Ovary (tissue), 9 donors: ENCODE measurements around the gene KIF19. TPM values are rescaled to one million over a fixed set of nuclear protein-coding genes. Genes with fewer than 3 reads are reported as not detected.
"Not testable (repeated sequence)": the region's sequence is repeated elsewhere in the genome, so short reads cannot be mapped to it uniquely, and the experiment has no call there.

Source experiments
- DNase-seq, 5 donors: peaks; one replicate each; pipeline ENCODE4 v3.0.0-alpha.2; 2019 to 2020
- H3K27ac ChIP-seq, 2 donors: fragments of 200-600 bp; one replicate each; pipeline versions ENCODE4 v1.5.1 to v1.8.0; 2019 to 2022
- H3K27me3 ChIP-seq: fragments of 200-600 bp; one replicate; pipeline ENCODE4 v1.8.0; 2022
- H3K36me3 ChIP-seq: fragments of 200-600 bp; sonication (generic); one replicate; pipeline ENCODE4 v1.5.1; 2019
- H3K4me1 ChIP-seq: one replicate; pipeline ENCODE4 v1.8.1; 2013; ENCODE audit warnings: mild to moderate bottlenecking, moderate library complexity; ENCODE audit not compliant: insufficient read depth
- H3K4me3 ChIP-seq: fragments of 200-600 bp; sonication (generic); one replicate; pipeline ENCODE4 v1.5.1; 2017
- H3K9me3 ChIP-seq, 2 donors: fragments of 200-600 bp in 1 of 2; sonication (generic) in 1 of 2; one replicate each; pipeline versions ENCODE4 v1.5.1 to v1.8.1; 2013 to 2019; ENCODE audit warnings: mild to moderate bottlenecking in 1 of 2, moderate library complexity in 1 of 2
- EP300 ChIP-seq: sonication (generic); formaldehyde crosslinking; IDR thresholded peaks from one replicate; pipeline ENCODE4 v1.6.1; 2017; ENCODE audit warnings: antibody characterized with exemption
- POLR2A ChIP-seq: fragments of 450-650 bp; IDR thresholded peaks from one replicate; pipeline ENCODE4 v1.6.1; 2017; ENCODE audit warnings: antibody characterized with exemption, mild to moderate bottlenecking, moderate library complexity
- WGBS, 3 donors: extraction: QIAGEN DNeasy Blood & Tissue Kit in 1 of 3; methylation state at CpG; one replicate each; pipeline versions ENCODE4 v1.1.5 to v1.1.7; 2013 to 2017; 5-methylcytosine and 5-hydroxymethylcytosine counted together
- intact Hi-C, 4 donors: fragments of 100-400 bp; cut with DNase I; formaldehyde crosslinking; loops; one replicate each; pipeline versions ENCODE4 v1.11.0 to v1.15.1; 2022 to 2023
- polyA plus RNA-seq, 2 donors: library from polyadenylated mRNA; stranded (reverse); fragments of 200-250 nt in 1 of 2; fragments of 350-450 nt in 1 of 2; fragmentation: Illumina TruSeq in 1 of 2; extraction: RNeasy Lipid Tissue Mini Kit (QIAGEN cat#74804) in 1 of 2; gene quantifications; one replicate each; pipeline ENCODE4 v1.2.3, GENCODE V29; 2013 to 2014
- total RNA-seq, 7 donors: library from RNA; depleted of rRNA in 2 of 7; stranded (reverse); fragments of >200 nt in 2 of 7; fragmentation: NEBNext Ultra II Directional in 3 of 7; extraction: Animal tissue kit (Norgen Biotek cat#: 25700) in 3 of 7; gene quantifications; one replicate each; pipeline versions ENCODE4 v1.1.0 to v1.2.4, GENCODE V29; 2016 to 2023
- TF ChIP-seq, protein P1 (sequence below), 3 donors: fragments of 450-650 bp in 2 of 3; fragments of 200-600 bp in 1 of 3; IDR thresholded peaks; one replicate each; pipeline versions ENCODE4 v1.5.1 to v1.8.0; 2016 to 2022; ENCODE audit warnings: antibody characterized with exemption in 3 of 3, mild to moderate bottlenecking in 1 of 3
- donor health status: DM: no; HTN: no; CAD: no; lungs with moderate emphysema.
- donor health status: DM: no; HTN: no; CAD: no.
- donor health status: Bipolar disorder and iron deficiency.
- donor health status: DM: yes; HTN: yes; CAD: no.
- donor health status: DM: no; HTN: no; CAD: no.
- donor health status: DM: yes; HTN: yes; CAD: no.

KIF19 gene
- total and polyA plus RNA-seq, 9 donors: 0.33 to 15.0 (median 1.2) TPM; not detected in 2

DNA sequence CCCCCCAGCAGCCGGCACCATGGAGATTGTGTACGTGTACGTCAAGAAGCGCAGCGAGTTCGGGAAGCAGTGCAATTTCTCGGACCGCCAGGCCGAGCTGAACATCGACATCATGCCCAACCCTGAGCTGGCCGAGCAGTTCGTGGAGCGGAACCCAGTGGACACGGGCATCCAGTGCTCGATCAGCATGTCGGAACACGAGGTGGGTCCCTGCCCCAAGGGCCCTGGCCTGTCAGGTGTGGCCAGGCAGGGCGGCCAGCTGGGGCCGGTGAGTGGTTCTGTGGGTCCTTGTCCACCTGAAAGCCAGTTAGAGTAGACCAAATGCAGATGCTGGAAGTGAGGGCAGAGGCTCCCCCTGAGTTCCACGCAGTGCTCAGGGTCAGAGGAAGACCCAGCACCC, 44.2 kb upstream of the KIF19 start:
- H3K36me3 ChIP-seq: no peaks in the 10 kb centered on the region
- no peaks in the 10 kb centered on the region for H3K27me3 ChIP-seq
- H3K4me3 ChIP-seq: no peak overlapping the region
- TF ChIP-seq EP300 (no peak), POLR2A (no peak)
- TF ChIP-seq, protein P1, sequence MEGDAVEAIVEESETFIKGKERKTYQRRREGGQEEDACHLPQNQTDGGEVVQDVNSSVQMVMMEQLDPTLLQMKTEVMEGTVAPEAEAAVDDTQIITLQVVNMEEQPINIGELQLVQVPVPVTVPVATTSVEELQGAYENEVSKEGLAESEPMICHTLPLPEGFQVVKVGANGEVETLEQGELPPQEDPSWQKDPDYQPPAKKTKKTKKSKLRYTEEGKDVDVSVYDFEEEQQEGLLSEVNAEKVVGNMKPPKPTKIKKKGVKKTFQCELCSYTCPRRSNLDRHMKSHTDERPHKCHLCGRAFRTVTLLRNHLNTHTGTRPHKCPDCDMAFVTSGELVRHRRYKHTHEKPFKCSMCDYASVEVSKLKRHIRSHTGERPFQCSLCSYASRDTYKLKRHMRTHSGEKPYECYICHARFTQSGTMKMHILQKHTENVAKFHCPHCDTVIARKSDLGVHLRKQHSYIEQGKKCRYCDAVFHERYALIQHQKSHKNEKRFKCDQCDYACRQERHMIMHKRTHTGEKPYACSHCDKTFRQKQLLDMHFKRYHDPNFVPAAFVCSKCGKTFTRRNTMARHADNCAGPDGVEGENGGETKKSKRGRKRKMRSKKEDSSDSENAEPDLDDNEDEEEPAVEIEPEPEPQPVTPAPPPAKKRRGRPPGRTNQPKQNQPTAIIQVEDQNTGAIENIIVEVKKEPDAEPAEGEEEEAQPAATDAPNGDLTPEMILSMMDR (IDR thresholded peaks at IDR 0.05): no peak
- H3K27ac ChIP-seq: no peak overlapping the region
- WGBS, 3 donors: 94 to 96% (median 94%) methylated on average over 19 to 20 of the region's 20 CpGs
- no peaks in the 10 kb centered on the region for H3K9me3 ChIP-seq
- H3K4me1 ChIP-seq: no peaks in the 10 kb centered on the region
- no peak for DNase-seq
- intact Hi-C loops: no loop called here

DNA sequence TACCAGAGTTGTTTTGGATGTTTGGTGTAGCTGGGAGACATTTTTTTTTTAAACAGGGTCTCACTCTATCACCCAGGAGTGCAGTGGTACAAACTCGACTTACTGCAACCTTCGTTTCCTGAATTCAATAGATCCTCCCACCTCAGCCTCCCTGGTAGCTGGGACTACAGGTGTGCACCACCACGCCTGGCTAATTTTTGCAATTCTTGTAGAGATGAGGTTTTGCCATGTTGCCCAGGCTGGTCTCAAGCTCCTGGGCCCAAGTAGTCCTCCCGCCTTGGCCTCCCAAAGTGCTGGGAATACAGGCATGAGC, 43.8 kb upstream of the KIF19 start:
- H3K9me3 ChIP-seq, H3K4me1 ChIP-seq, DNase-seq, intact Hi-C loops, H3K27me3 ChIP-seq, H3K4me3 ChIP-seq, H3K36me3 ChIP-seq, H3K27ac ChIP-seq: not testable (repeated sequence)
- 92 to 97% (median 94%) methylated on average over 4 of the region's 4 CpGs for WGBS, 3 donors

DNA sequence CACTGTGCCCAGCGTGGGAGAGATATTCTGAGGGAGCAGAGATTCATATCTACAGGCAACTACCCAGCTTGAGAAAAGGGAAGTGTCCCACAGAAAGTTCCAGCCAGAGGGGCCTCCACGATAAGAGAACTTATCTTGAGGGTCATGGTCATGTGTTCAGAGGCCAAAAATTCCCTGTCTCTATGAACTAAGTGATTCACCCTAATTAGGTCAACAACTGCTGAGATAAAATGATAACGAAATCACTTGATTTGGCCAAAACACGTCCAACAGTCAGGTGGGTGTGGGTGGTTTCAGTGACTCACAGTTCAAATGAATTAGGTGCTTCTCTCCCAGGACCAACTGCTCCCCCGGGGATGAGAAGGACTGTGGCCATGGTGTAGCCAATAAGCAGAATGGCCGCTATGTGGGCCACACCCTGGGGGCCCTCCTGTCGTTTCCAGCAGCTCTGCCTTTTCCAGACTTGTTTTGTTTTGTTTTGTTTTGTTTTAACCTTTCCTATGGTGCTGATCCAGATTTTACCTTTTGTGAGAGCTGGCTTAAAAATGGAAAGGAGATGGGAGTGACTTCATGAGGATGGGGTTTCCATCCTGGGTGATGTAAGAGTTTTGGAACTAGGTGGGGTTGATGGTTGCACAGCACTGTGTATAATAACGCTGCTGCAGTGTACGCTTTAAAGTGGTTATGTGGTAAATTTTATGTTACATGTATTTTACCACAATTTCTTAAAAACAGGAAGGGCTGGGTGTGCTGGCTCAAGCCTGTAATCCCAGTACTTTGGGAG, 43.2 kb upstream of the KIF19 start:
- Histone ChIP-seq H3K27me3 (no peaks in the 10 kb centered on the region), H3K4me1 (no peaks in the 10 kb centered on the region), H3K4me3 (no peak overlapping the region), H3K36me3 (no peaks in the 10 kb centered on the region), H3K27ac (no peak overlapping the region), H3K9me3 (no peaks in the 10 kb centered on the region)
- no peak for TF ChIP-seq POLR2A
- no peak for TF ChIP-seq EP300
- TF ChIP-seq, protein P1 (IDR thresholded peaks at IDR 0.05): no peak
- 67 to 75% (median 68%) methylated on average over 9 of the region's 9 CpGs for WGBS, 3 donors
- no peak for DNase-seq
- intact Hi-C loops: no loop called here

DNA sequence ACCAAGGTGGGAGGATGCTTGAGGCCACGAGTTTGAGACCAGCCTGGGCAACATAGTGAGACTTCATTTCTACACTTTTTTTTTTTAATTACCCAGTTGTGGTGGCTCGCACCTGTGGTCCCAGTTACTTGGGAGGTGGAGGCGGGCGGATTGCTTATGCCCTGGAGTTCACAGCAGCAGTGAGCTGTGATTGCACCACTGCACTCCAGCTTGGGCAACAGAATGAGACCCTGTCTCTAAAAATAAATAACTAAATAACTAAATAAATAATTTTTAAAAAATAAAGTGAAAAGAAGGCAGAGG, 42.7 kb upstream of the KIF19 start:
- Histone ChIP-seq H3K4me1 (no peaks in the 10 kb centered on the region), H3K4me3 (no peak overlapping the region), H3K9me3 (no peaks in the 10 kb centered on the region), H3K27ac (no peak overlapping the region), H3K27me3 (no peaks in the 10 kb centered on the region), H3K36me3 (no peaks in the 10 kb centered on the region)
- TF ChIP-seq POLR2A (no peak), EP300 (no peak)
- TF ChIP-seq, protein P1 (IDR thresholded peaks at IDR 0.05): no peak
- DNase-seq: no peak
- intact Hi-C loops: no loop called here
- 87 to 89% (median 89%) methylated on average over 4 of the region's 4 CpGs for WGBS, 3 donors

DNA sequence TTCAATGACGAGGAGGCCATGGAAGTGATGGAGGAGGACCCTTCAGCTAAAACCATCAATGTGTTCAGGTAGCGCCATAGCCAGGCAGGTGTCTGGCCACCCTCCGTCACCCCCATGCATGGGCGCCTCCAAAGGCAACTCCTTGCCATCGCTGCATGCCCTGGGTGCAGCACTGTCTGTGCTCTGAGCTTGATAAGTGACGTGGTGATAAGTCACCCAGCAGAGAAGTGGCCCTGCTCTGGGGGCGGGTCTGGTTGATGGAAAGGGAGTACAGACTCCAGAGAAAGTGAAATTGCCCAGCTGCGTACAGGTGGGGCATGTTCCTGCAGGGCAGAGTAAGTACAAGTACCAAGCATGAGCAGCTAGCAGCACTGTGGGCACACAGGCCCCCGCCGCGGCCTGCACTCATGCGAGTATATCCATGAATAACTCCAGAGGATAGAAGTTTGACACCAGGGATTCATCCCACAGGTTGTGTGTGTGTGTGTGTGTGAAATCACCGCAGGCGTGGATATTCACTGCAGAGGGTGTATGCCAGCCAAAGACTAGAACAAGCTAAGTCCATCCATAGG, 38.9 kb upstream of the KIF19 start:
- H3K4me1 ChIP-seq: no peaks in the 10 kb centered on the region
- H3K27ac ChIP-seq: no peak overlapping the region
- WGBS, 3 donors: 90 to 95% (median 92%) methylated on average over 14 of the region's 14 CpGs
- H3K36me3 ChIP-seq: no peaks in the 10 kb centered on the region
- no peaks in the 10 kb centered on the region for H3K27me3 ChIP-seq
- no peak for DNase-seq
- no peak overlapping the region for H3K4me3 ChIP-seq
- TF ChIP-seq EP300 (no peak), POLR2A (no peak)
- TF ChIP-seq, protein P1 (IDR thresholded peaks at IDR 0.05): no peak
- intact Hi-C loops: no loop called here
- no peaks in the 10 kb centered on the region for H3K9me3 ChIP-seq
